K562 (cell line): ENCODE measurements around the gene TSC22D3. TPM values are rescaled to one million over a fixed set of nuclear protein-coding genes. Genes with fewer than 3 reads are reported as not detected.

Experiments used
- ATAC-seq: fragments of 200-7000 bp; cut with Tn5 transposase; 3 replicates; pipeline ENCODE4 v1.9.1; 2020; ENCODE audit warnings: moderate library complexity
- BruUV-seq: library from RNA; stranded (reverse); fragments of 400-500 nt; replicated peaks from 2 replicates; lab custom pipeline; 2021; lab: Mats Ljungman, UMichigan
- CTCF ChIA-PET: fragments of 300-600 bp; formaldehyde crosslinking; extraction: SDS; loops from one replicate; lab custom pipeline; 2021; ENCODE audit warnings: low intra/inter-chr PET ratio; lab: Yijun Ruan, JAX
- POLR2A ChIA-PET: fragments of 300-600, 350-650 bp; sonication (Branson Sonifier 250); formaldehyde crosslinking; extraction: SDS; loops from one replicate; lab custom pipeline; 2021; ENCODE audit warnings: antibody characterized with exemption, inconsistent platforms; lab: Yijun Ruan, JAX
- DNase-seq, 4 experiments: peaks; one replicate each; pipeline versions ENCODE4 v3.0.0 to v3.0.0-alpha.2; 2011 to 2018; ENCODE audit warnings: low spot score in 3 of 4, mixed read lengths in 3 of 4; ENCODE audit errors: extremely low read depth in 1 of 4
- FAIRE-seq: peaks from 2 replicates; lab custom pipeline; 2011; peaks lifted over from hg19 to GRCh38; lab: Jason Lieb, UNC
- H2AFZ ChIP-seq: 2 replicates; pipeline ENCODE4 v1.6.0; 2011; ENCODE audit warnings: low read depth, low read length, control low read depth, inconsistent platforms
- H3K27ac ChIP-seq: fragments of 200-600 bp; 3 replicates; pipeline ENCODE4 v1.8.0; 2011; ENCODE audit warnings: low read depth, mild to moderate bottlenecking, control low read depth, inconsistent platforms, low read length, moderate library complexity, mixed read lengths; ENCODE audit errors: extremely low read depth
- H3K27me3 ChIP-seq, 2 experiments: fragments of 300-600 bp in 1 of 2; 2 replicates in 1 of 2; 3 replicates in 1 of 2; pipeline versions ENCODE4 v1.6.0 to v1.8.0; 2011; ENCODE audit warnings: inconsistent platforms in 2 of 2, low read length in 2 of 2, mild to moderate bottlenecking in 1 of 2, mixed read lengths in 1 of 2, moderate library complexity in 1 of 2; ENCODE audit not compliant: control insufficient read depth in 2 of 2, insufficient read depth in 2 of 2
- H3K36me3 ChIP-seq: fragments of 300-600 bp; 3 replicates; pipeline ENCODE4 v1.8.0; 2011; ENCODE audit warnings: mild to moderate bottlenecking, low read length, inconsistent platforms; ENCODE audit not compliant: control insufficient read depth, insufficient read depth
- H3K4me1 ChIP-seq, 2 experiments: fragments of 200-600 bp in 1 of 2; replicated peaks in 1 of 2; 2 replicates in 1 of 2; 3 replicates in 1 of 2; pipeline versions ENCODE4 v1.5.1 to v1.8.0; 2011; ENCODE audit warnings: inconsistent platforms in 2 of 2, low read length in 2 of 2, mild to moderate bottlenecking in 1 of 2, mixed read lengths in 1 of 2, moderate library complexity in 1 of 2; ENCODE audit not compliant: control insufficient read depth in 2 of 2, insufficient read depth in 2 of 2
- H3K4me2 ChIP-seq: 2 replicates; pipeline ENCODE4 v1.6.1; 2011; ENCODE audit warnings: low read length, control low read depth, inconsistent platforms, mixed read lengths; ENCODE audit not compliant: insufficient read depth
- H3K4me3 ChIP-seq: fragments of 200-600 bp; sonication (generic), shearing (Covaris generic); 2 replicates; pipeline ENCODE4 v1.5.1; 2016; ENCODE audit warnings: control low read depth, inconsistent platforms
- H3K79me2 ChIP-seq: fragments of 200-600 bp; 3 replicates; pipeline ENCODE4 v1.8.0; 2011; ENCODE audit warnings: low read length, inconsistent platforms; ENCODE audit not compliant: control insufficient read depth, insufficient read depth
- H3K9ac ChIP-seq, 2 experiments: 2 replicates each; pipeline versions ENCODE4 v1.6.0 to v1.6.1; 2011; ENCODE audit warnings: low read depth in 2 of 2, low read length in 2 of 2, control low read depth in 1 of 2, inconsistent platforms in 1 of 2, mild to moderate bottlenecking in 1 of 2, mixed read lengths in 1 of 2; ENCODE audit not compliant: insufficient read depth in 1 of 2
- H3K9me1 ChIP-seq: one replicate; pipeline ENCODE4 v1.6.0; 2011; ENCODE audit warnings: inconsistent platforms, mild to moderate bottlenecking, low read length, moderate library complexity; ENCODE audit not compliant: control insufficient read depth, insufficient read depth
- H3K9me3 ChIP-seq: replicated peaks from 2 replicates; pipeline ENCODE4 v1.5.1; 2011; ENCODE audit warnings: low read depth, low read length, inconsistent platforms; ENCODE audit not compliant: control insufficient read depth, insufficient read depth
- H4K20me1 ChIP-seq: replicated peaks from 2 replicates; pipeline ENCODE4 v1.6.1; 2011; ENCODE audit warnings: low read length, inconsistent platforms, mixed read lengths; ENCODE audit not compliant: control insufficient read depth, insufficient read depth
- BRD4 ChIP-seq: fragments of 200-600 bp; sonication (generic); IDR thresholded peaks from 2 replicates; pipeline ENCODE4 v1.6.1; 2017; ENCODE audit warnings: inconsistent platforms
- CREBBP ChIP-seq: IDR thresholded peaks from one replicate; pipeline ENCODE4 v1.6.1; 2012; ENCODE audit warnings: low read depth, mild to moderate bottlenecking, control low read depth, inconsistent platforms, low read length
- DEAF1 ChIP-seq: fragments of 450-650 bp; formaldehyde crosslinking; IDR thresholded peaks from 2 replicates; pipeline ENCODE4 v1.4.0; 2020; ENCODE audit warnings: mild to moderate bottlenecking, moderate library complexity
- HDAC1 ChIP-seq, 2 experiments: fragments of 450-650 bp; IDR thresholded peaks; 2 replicates each; pipeline ENCODE4 v1.6.1; 2016 to 2017; ENCODE audit warnings: inconsistent platforms in 1 of 2, mild to moderate bottlenecking in 1 of 2, moderate library complexity in 1 of 2
- HDAC3 ChIP-seq: fragments of 450-650 bp; IDR thresholded peaks from 2 replicates; pipeline ENCODE4 v1.6.1; 2018; ENCODE audit warnings: borderline replicate concordance, mild to moderate bottlenecking, moderate library complexity; ENCODE audit not compliant: partially characterized antibody
- HDAC8 ChIP-seq: fragments of 450-650 bp; IDR thresholded peaks from 2 replicates; pipeline ENCODE4 v1.6.1; 2016; ENCODE audit warnings: mild to moderate bottlenecking, missing genetic modification characterization, moderate library complexity, missing compliant biosample characterization
- HNRNPK ChIP-seq: fragments of 200-400 bp; formaldehyde crosslinking; IDR thresholded peaks from one replicate; pipeline ENCODE4 v1.6.1; 2018; ENCODE audit warnings: mild to moderate bottlenecking, low read depth, low read length; ENCODE audit not compliant: poor library complexity, severe bottlenecking
- PKNOX1 ChIP-seq: fragments of 450-650 bp; IDR thresholded peaks from 2 replicates; pipeline ENCODE4 v1.6.1; 2016
- RBM25 ChIP-seq: fragments of 200-400 bp; formaldehyde crosslinking; IDR thresholded peaks from 2 replicates; pipeline ENCODE4 v1.6.1; 2018; ENCODE audit warnings: low read length, low read depth, moderate library complexity; ENCODE audit not compliant: severe bottlenecking
- ZNF239 ChIP-seq: fragments of 250-450 bp; sonication (Bioruptor Pico); IDR thresholded peaks from 2 replicates; pipeline ENCODE4 v1.4.0; 2020; ENCODE audit warnings: mild to moderate bottlenecking
- ZNF253 ChIP-seq: fragments of 250-450 bp; sonication (Bioruptor Pico); conservative IDR thresholded peaks from 2 replicates; pipeline ENCODE4 v1.6.1; 2021; ENCODE audit warnings: mild to moderate bottlenecking
- ZNF324 ChIP-seq: fragments of 250-450 bp; sonication (Bioruptor Pico); IDR thresholded peaks from 2 replicates; pipeline ENCODE4 v1.4.0; 2020; ENCODE audit warnings: mild to moderate bottlenecking
- ZNF354B ChIP-seq: fragments of 250-450 bp; sonication (Bioruptor Pico); IDR thresholded peaks from 2 replicates; pipeline ENCODE4 v1.4.0; 2020
- ZNF507 ChIP-seq: conservative IDR thresholded peaks from 2 replicates; pipeline ENCODE4 v1.6.1; 2017; ENCODE audit warnings: missing genetic modification characterization, missing compliant biosample characterization
- ZZZ3 ChIP-seq: fragments of 450-650 bp; IDR thresholded peaks from 2 replicates; pipeline ENCODE4 v1.6.1; 2016; ENCODE audit warnings: antibody characterized with exemption, mild to moderate bottlenecking, moderate library complexity
- WGBS: fragments of 100-300 bp; shearing (Covaris generic); methylation state at CpG from one replicate; pipeline ENCODE4 v1.1.6; 2016; ENCODE audit warnings: low coverage, mixed read lengths; ENCODE audit not compliant: insufficient coverage; ENCODE audit errors: missing lambda C conversion rate; 5-methylcytosine and 5-hydroxymethylcytosine counted together
- in situ Hi-C: fragments of 300-500 bp; cut with MboI; formaldehyde crosslinking; loops from 4 replicates; pipeline ENCODE4 v1.15.0; 2018; ENCODE audit warnings: inconsistent platforms, mixed read lengths
- intact Hi-C: fragments of 100-400 bp; cut with micrococcal nuclease; formaldehyde crosslinking; loops from 2 replicates; pipeline ENCODE4 v1.14.2; 2022
- polyA plus RNA-seq, 8 experiments: library from polyadenylated mRNA; depleted of rRNA in 4 of 8; stranded (reverse) in 5 of 8; unstranded in 3 of 8; fragments of >200 nt; fragmentation: Nextera tagmentation in 2 of 8; fragmentation: Illumina TruSeq in 1 of 8; extraction: Ambion mirVana in 2 of 8; extraction: Trizol in 1 of 8; gene quantifications; 2 replicates each; pipeline versions ENCODE4 v1.2.1 to v1.2.3, GENCODE V29; 2011 to 2014; ENCODE audit warnings: inconsistent platforms in 1 of 8, missing spikeins in 1 of 8
- total RNA-seq, 7 experiments: library from RNA; depleted of rRNA in 6 of 7; stranded (reverse); fragments of >200 nt in 6 of 7; fragmentation: Illumina TruSeq in 2 of 7; extraction: Trizol in 2 of 7; gene quantifications; 2 replicates each; pipeline versions ENCODE4 v1.2.1 to v1.2.3, GENCODE V29; 2011 to 2021; ENCODE audit warnings: low replicate concordance in 1 of 7

TSC22D3 gene
- total and polyA plus RNA-seq, 9 of the 15 experiments (the other 6 are each of a cell fraction or from before 2014, with no cell fraction given): 0.48 to 3.0 (median 0.87) TPM

- H3K9me3 ChIP-seq: no peaks in the 10 kb centered on the region
- POLR2A ChIA-PET: no interaction called here
- TF ChIP-seq HNRNPK (no peak), ZNF354B (CRISPR knock-in tag) (no peak)
- TF ChIP-seq, all 486 proteins: peak for 0
- H3K4me1 ChIP-seq: peaks cover 7 to 18% of the 10 kb centered on the region in 2 experiments; a peak in 4 of 5 replicates
- no peak overlapping the region for H3K27ac ChIP-seq
- no peaks in the 10 kb centered on the region for H3K9me1 ChIP-seq
- 17% methylated on average over 2 of the region's 2 CpGs for WGBS
- no TSS peak for BruUV-seq
- DNase-seq (no peak), ATAC-seq (no peak), FAIRE-seq (no peak)
- no peak overlapping the region for H2AFZ ChIP-seq
- H3K4me2 ChIP-seq: no peak overlapping the region
- no peak overlapping the region for H3K9ac ChIP-seq
- H3K36me3 ChIP-seq: no peaks in the 10 kb centered on the region
- CTCF ChIA-PET: no interaction called here
- H3K27me3 ChIP-seq: 0 out of 5 replicates have a peak, but pooled peaks cover 0 to 3% of the 10 kb centered on the region in 2 experiments
- intact Hi-C loops: no loop called here
- H4K20me1 ChIP-seq: no peaks in the 10 kb centered on the region
- H3K79me2 ChIP-seq: no peaks in the 10 kb centered on the region
- no peak overlapping the region for H3K4me3 ChIP-seq
- in situ Hi-C loops: no loop called here
Measured at GRCh38 chrX:107744868-107745267, 30.7 kb downstream of the TSC22D3 start.

GRCh38 chrX:107743995-107744394 lies 31.6 kb downstream of the TSC22D3 start:
- no peaks in the 10 kb centered on the region for H3K36me3 ChIP-seq
- no peak overlapping the region for H3K27ac ChIP-seq
- H3K4me3 ChIP-seq: no peak overlapping the region
- 71% methylated on average over 7 of the region's 7 CpGs for WGBS
- in situ Hi-C loops (no loop called here), intact Hi-C loops (no loop called here)
- no TSS peak for BruUV-seq
- peaks cover 7 to 18% of the 10 kb centered on the region in 2 experiments; a peak in 4 of 5 replicates for H3K4me1 ChIP-seq
- no peaks in the 10 kb centered on the region for H3K9me1 ChIP-seq
- no peak overlapping the region for H3K4me2 ChIP-seq
- 0 out of 5 replicates have a peak, but pooled peaks cover 0 to 9% of the 10 kb centered on the region in 2 experiments for H3K27me3 ChIP-seq
- CTCF ChIA-PET: no interaction called here
- POLR2A ChIA-PET: no interaction called here
- no peak overlapping the region for H3K9ac ChIP-seq
- no peaks in the 10 kb centered on the region for H4K20me1 ChIP-seq
- no peak for ATAC-seq
- H3K79me2 ChIP-seq: no peaks in the 10 kb centered on the region
- FAIRE-seq: no peak
- no peaks in the 10 kb centered on the region for H3K9me3 ChIP-seq
- DNase-seq: no peak
- no peak overlapping the region for H2AFZ ChIP-seq
- TF ChIP-seq ZNF239 (CRISPR knock-in tag) (no peak), HDAC1 (IDR thresholded peaks at IDR 0.05) (no peak), ZNF253 (CRISPR knock-in tag) (no peak), HDAC8 (tag) (no peak), ZNF324 (CRISPR knock-in tag) (no peak), ZNF507 (tag) (no peak), ZZZ3 (no peak), CREBBP (no peak), BRD4 (no peak), PKNOX1 (no peak), DEAF1 (no peak), RBM25 (no peak), HDAC3 (no peak)
